ENCODE data around the gene RNASE1.

DNA sequence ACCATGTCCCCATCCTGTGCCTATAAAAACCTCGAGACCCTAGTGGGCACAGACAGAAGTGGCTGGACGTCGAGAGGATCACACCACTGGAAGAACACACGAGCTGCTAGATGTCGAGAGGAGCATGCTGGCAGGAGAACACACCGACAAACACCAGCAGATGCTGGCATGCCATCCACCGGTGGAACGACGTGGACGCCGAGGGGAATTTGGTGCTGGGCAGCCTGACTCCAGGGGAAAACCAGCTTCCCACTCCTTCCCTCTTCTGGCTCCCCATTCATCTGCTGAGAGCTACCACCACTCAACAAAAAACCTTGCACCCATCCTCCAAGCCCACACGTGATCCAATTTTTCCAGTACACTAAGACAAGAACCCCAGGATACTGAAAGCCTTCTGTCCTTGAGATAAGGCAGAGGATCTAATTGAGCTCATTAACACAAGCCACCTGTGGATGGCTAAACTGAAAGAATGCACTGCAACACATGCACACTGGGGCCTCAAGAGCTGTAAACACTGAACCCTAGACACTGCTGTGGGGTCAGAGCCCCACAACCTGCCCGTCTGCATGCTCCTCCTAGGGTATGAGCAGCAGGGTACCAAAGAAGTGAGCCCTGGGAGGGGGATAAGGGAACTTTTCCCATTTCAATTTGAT, 12.1 kb downstream of the RNASE1 start:
- TF ChIP-seq CTCF (optimal IDR thresholded peaks at IDR 0.05 in 1 of 3, IDR thresholded peaks at IDR 0.05 in 1 of 3, conservative IDR thresholded peaks at IDR 0.05 in 1 of 3; ENCODE audit: extremely low read depth in 1 of 3, insufficient read depth in 2 of 3, low read length in 3 of 3) (no peak), EZH2 (IDR thresholded peaks at IDR 0.05; ENCODE audit: low read length) (no peak)
